ENCODE measurements around the gene CHKA.

The CHKA gene

DNA sequence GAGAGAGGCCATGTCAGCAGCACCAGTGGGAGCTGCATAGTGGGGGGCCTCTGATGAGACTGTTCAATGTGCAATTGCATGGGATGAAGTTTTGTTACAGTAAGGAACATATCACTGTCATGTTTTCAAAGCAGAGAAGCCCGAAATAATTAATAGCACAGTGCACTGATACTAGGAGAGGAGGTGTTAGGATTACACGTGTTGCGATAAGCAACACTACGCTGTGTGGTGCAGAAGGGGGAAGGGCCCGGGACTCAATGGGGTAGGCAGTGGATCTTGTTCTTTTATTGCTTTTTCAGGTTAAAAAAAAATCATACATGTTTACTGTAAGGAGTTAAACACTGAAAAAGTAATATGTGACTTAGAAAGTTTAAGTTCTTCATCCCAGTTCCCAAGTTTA lies 53.2 kb downstream of the CHKA start:
- DNase-seq, result no peak

DNA sequence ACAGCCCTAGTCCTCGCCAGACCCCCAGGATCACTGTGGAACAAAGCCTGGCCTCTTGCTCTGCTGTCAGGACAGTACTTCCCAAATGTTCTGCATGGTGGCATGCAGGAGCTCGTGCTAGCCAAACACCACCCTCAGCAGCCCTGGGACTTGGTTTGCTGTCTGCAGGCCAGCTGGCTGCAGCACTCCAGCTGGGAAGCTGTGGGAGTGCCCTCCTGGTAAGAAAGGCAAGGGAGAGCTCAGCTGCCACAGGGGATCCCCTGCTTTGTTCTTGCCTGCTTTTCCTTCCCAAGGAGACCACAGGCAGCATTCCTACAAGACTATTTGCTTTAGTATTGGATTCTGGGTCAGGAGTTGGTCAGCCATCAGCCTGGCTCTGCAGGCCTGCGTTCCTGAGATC lies 54.4 kb downstream of the CHKA start:
- DNase-seq, result no peak

DNA sequence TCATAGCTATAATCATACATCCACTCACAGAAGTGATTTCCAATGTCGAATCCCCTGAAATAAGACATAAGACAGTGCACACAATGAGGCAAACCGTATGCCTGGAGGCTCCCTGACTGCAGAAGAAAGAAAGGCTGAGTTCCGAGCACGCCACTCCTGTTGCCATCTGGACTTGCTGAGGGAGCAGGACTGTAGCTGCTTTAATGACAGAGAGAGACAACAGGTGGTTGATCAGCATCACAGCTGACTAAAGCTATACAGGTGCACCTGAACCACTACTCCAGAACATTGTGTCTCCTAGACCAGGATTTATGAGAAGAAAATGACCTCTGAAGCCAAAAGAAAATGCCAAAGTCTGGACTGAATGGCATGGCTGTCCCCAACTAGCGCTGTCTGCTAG lies 55.3 kb downstream of the CHKA start:
- no peak for DNase-seq

GRCh38 chr11:68064926-68065325 lies 56.3 kb downstream of the CHKA start:
- no peak for DNase-seq

DNA sequence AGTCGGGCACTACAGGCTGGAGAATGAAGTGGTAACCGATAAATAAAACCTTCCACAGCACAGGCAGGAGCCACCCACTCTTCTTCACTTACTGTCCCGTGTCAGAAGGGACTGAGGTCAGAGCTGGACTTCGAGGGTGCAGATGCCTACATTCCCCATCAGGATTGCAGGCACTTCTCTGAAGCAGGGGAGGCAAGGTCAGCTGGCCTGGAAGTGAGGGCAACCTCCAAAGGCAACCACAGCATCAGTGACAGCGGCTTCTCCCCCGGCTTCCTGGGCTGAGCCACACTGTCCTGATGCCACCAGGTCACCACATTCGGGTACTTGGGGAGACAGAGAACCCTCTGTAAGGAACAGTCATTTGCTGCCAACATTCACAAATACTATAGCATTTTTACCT lies 59.7 kb downstream of the CHKA start:
- no peak for DNase-seq

DNA sequence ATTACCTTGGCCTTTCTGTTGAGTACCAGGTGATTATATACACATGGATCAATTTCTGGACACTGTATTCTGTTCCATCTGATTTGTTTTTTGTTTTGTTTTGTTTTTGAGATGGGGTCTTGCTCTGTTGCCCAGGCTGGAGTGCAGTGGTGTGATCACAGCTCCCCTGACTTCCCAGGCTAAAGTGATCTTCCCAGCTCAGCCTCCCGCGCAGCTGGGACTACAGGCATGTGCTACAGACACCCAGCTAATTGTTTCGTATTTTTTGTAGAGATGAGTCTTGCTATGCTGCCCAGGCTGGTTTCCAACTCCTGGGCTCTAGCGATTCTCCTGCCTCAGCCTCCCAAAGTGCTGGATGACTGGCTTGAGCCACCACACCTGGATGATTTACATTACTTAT lies 63.4 kb downstream of the CHKA start:
- DNase-seq, result no peak

DNA sequence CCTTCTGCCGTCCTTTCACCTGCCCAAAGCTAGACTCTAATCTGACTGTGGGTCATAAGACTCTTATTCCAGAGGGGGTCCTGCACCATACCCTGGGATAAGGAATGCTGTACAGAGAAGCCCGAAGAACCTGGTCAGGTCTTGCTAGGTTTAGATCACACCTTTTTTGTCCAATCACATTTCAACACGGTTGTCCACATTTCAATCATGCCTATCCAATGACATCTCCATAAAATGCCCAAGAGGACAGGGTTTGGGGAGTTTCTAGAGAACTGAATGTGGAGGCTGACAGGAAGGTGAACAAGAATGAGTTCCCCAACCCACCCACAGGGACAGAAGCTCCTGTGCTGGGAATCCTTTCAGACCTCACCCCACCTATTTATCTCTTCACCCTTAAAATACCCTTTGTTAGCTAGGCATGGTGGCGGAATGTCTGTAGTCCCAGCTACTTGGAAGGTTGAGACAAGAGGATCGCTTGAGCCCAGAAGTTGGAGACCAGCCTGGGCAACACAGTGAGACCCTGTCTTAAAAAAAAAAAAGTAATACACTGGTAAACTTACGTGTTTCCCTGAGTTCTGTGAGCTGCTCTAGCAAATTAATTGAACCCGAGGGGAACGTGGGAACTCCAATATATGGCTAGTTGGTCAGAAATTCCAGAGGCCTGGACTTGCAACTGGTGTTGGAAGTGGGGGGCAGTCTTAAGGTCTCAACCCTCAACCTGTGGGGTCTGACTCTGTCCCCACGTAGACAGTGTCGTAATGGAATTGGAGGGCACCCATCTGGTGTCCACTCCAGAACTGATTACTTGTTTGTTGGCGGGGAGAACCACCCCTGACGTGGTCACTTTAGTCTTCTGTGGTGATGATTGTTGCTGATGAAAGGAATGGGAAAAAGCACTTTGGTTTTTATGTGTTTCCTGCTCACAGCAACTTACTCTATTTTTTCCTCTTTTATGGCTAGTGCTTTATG lies 64.6 kb downstream of the CHKA start:
- DNase-seq, result no peak

DNA sequence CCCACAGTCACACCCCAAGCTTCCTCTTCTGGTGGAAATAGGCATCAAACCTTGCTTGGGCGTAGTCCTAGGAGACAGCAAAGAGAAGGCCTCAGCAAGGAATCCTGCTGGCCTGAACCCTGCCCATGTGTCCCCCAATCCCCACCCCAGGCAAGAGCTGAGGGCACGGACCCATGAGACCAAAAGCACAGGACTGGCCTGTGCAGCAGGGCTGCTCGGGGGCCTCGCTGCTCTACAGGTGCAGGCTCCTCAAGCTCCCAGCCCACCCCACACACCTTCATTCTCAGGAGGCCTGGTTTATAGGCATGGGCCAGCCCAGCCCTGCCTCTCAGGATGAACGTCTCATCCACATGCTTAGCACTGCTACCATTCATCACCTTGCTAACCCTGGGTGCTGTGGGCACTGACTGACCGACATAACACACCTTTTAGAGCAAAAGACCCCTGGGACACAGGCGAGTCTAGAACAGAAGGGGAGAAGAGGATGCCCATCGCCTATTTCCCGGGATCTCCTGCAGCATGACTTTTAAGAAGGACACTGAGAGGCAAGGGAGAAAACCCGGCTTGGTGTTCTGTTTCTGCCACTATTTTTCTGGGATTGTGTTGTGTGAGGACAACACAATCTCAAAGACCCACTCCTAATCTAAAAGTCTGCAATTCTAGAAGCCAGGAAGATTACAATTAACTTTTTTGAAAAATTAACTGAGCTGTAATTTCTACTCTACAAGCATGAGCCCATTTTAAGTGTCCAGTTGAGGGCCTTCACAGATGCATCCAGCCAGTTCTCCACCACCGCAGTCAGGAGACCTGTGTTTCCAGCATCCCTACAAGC lies 67.0 kb downstream of the CHKA start:
- no peak for DNase-seq

DNA sequence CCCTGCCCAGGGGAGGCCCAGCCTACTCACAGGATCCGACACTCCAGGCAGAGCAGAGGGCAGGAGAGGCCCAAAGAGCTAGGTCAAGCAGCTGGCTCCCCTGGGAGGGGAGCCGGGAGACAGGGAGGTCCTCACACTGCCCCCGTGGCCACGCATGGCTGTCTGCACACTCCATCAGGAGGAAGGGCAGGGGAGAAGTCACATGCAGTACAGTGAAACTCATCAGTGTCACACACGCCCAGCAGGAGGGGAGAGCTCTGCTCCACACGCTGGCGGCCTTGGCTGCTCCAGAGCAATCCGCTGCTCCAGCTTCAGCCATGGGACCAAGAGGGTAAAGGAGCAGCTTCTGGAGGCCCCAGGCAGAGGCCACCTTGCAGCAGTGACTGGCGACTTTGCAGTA lies 68.1 kb downstream of the CHKA start:
- DNase-seq, result no peak

DNA sequence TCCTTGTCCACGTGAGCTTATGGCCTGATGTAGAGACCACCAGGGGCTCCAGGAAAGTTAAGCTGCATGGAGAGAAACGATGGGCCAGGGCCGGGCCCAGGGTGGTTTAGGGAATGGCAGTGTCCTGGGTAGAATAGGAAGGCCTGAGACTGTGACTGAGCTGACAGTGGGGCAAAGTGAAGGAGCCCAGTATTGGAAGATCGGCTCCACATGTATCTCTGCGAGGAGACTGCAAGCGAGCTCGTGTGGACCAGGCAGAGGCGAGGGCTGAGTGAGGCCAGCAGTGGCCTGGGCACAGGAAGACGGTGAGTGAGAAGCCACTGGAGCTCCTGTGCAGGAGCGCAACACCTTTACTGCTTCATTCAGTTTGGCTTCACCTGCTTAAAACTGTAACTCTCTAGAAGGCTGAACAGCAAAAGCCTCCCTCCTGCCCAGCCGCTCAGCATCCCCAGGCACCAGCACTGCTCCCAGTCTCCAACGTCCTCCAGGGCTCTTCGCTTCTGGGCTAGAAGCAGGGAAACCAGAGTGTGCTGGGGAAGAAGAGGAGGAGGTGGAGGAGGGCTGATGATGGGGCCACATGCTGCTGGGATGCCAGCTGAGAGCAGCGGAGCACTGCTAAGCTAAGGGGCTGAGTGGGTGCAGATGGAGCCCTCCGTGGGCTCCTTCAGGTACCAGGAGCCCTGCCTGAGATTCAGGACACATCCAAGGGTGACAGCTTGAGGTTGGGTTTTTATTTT lies 68.9 kb downstream of the CHKA start:
- no peak for DNase-seq

GRCh38 chr11:68051191-68052136 lies 69.7 kb downstream of the CHKA start:
- DNase-seq, result no peak

GRCh38 chr11:68050371-68050841 lies 70.8 kb downstream of the CHKA start:
- no peak for DNase-seq

DNA sequence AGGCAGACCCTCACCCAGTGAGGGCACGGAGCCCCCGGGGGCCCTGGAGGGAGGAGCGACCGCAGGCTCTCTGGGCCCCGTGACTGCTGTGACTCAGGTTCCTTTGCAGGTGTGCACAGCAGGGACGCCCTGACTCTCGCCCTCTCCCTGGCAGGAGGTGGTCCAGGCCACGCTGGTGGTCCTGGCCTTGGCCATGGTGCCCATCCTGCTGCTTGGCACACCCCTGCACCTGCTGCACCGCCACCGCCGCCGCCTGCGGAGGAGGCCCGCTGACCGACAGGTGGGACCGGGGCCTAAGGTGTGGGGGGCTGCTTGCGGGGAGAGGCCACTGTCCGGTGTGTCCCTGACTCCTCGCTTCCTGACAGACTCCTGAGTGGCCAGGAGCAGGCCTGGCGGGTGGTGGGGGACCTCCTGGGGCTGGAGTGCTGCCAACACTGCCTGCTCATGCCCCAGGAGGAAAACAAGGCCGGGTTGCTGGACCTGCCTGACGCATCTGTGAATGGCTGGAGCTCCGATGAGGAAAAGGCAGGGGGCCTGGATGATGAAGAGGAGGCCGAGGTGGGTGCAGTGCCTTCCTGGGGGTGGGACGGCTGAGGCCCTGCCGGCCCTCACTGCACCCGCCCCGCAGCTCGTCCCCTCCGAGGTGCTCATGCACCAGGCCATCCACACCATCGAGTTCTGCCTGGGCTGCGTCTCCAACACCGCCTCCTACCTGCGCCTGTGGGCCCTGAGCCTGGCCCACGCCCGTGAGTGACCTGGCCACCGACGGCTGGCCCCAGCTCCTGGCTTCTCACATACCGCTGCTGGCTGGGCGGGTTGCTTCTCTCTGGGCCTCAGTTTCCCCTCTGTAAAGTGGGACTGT lies 71.4 kb downstream of the CHKA start:
- DNase-seq, result no peak

GRCh38 chr11:68048681-68049508 lies 72.3 kb downstream of the CHKA start:
- DNase-seq, result no peak

GRCh38 chr11:68047437-68048290 lies 73.5 kb downstream of the CHKA start:
- DNase-seq, result no peak

DNA sequence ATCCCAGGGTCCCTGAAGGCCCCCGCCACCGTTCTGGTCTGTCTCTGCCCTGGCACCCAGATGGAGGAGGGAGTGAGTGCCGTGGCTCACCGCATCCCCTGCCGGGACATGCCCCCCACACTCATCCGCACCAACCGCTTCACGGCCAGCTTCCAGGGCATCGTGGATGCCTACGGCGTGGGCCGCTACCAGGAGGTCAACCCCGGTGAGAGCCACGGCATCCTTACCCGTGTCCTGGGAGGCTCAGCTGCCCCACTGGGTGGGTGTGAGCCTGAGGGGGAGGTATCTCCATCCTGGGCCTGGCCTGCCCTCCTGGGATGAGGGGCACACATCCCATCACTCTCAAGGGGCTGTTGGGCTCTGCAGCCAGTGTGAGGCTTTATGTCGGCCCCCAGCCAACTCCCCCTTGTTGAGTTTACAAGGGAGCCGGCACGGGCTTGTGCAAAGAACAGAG lies 76.3 kb downstream of the CHKA start:
- DNase-seq, result no peak

GRCh38 chr11:68044145-68044813 lies 76.9 kb downstream of the CHKA start:
- DNase-seq, result no peak
